ENCODE data around the gene TEX38.
"Not testable (repeated sequence)": the region's sequence is repeated elsewhere in the genome, so short reads cannot be mapped to it uniquely, and the experiment has no call there.

Gene TEX38

DNA sequence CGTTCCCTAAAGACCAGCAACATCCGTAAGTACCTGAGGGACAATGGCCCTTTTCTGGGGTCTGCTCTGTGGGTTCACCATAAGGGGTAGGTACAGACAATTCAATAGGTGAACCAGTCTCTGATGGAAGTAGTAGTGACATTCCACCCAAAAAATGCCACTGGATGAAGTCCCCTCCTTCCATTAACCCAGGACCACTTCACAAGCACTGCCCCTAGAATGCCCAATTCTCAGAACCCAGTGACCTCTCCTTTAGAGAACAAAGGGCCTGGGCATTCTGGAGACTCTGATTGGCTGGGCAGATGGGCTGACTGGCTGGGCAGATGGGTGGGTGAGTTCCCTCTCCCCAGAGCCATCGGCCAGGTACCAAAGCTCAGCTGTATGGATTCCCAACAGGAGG is at the start of gene TEX38:
Gene TEX38, plus strand, starts transcription at position 301 of the 400 bp plus-strand sequence. Its CDS starts 81 bp downstream, at position 382.
- no peak for DNase-seq (ENCODE audit: low spot score)

DNA sequence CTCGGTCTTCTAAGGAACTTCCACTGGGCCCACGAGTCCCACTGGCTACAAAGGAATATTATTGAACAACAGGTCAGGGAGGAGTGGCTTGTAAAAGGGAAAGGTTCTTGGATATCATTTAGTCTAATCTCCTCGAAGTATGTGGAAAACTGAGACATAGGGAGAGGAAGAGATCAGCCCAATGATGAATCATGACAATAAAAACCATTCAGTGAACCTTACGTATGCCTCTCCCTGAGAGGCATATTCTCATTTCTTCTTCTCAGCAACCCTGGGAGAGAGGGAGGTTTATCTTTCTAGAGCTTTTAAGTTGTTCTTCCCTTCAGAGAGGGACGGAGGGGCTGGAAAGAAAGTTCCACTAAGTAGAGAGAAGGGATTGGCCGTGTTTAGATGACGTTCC is 49.7 kb upstream of the TEX38 start:
- no peak for DNase-seq (ENCODE audit: low spot score)

DNA sequence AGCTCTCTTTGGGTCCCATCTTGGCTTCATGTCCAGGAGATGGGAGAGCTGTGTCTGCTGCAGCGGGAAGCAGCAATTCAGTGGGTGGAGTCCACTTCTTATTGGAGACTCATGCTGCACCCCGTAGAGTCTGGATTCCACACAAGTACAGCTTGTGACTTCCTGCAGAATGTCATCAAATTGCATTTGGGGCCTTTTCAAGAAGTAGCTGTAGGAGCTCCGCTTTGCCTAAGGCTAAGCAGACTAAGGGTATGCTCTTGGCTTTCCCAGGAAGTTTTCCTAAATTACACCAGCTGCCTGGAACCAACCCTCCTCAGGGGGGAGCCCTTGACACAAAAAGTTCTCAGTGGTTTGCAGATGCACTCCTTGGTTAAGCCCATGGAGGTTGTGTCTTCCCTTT is 49.3 kb upstream of the TEX38 start:
- no peak for DNase-seq (ENCODE audit: low spot score)

DNA sequence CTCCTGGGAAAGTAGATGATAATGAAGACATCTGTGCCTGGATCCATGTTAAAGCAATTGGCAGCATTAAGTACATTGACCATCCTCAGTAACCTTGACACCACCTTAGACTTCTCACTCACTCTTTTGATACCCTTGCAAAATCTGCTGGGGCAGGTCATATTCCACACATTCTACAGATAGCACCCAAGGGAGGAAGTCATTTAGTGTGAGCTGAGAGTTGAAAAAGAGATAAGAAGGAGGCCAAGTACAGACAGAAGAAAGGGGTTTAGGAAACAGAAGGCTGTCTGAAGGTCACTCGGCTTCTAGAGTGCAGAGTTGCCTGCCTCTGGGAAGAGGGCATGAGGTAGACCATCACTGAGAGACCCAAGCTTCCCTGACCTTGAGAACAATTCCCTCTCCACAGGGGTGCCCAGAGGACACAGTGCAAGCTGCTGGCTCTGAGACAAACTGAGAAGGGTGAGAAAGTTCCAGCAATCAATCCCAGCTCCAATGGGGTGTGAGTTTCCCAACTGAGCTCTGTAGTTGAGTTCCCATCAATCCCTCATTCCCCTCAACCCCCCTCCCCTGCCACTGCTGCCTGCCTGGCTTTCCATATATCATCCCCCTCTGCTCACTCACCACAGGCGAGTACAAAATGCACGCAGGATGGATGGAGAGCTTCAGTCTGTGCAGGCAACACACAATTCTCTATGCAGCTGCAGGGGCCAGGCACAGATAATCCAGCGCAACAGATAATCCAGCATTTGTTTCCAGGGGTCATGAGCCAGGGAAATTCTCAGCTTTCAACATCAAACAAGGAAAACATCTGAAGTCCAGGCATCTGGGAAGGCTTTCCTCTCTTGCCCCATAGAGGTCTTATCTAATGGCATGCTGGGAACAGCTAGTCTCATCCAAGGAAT is 47.7 kb upstream of the TEX38 start:
- no peak for DNase-seq (ENCODE audit: low spot score)

DNA sequence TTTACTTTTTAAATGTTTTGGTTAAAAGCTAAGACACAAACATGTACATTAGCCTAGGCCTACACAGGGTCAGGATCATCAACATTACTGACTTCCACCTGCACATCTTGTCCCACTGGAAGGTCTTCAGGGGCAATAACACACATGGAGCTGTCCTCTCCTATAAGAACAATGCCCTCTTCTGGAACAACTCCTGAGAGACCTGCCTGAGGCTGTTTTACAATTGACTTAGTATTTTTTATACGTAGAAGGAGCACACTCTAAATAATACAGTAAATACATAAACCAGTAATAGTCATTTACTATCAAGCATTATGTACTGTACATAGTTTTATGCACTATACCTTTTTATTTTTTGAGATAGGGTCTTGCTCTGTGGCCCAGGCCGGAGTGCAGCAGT is 40.9 kb upstream of the TEX38 start:
- no peak for DNase-seq (ENCODE audit: low spot score)

GRCh38 chr1:46635205-46635604 is 36.4 kb upstream of the TEX38 start:
- no peak for DNase-seq (ENCODE audit: low spot score)

DNA sequence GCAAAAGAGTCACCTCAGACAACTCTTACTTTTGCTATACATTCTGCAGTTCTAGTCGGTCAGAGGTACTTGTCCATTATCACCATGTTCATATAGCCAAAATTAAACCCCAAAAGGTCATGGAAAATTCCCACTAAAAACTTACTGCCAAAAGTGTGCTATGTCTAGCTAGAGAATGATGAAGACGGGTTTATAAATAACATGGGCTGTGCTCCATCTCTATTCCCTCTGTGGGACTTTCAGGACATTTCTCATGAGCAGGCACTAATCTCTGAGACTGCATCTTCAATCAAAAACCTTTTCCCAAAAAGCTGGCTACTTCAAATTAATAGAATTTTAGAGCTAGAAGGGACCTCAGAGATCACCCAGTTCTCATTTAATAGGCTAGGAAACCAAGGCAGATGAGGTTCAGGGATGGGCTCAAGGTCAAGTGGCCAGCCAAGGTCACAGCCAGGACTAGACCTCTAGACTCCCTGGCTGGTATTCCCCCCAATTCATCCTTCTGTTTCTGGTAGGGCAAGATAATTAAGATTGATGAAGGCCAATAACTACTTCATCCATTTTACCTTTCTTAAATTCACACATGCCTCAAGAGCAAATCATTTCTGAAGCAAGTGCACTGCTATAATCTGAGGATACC is 34.1 kb upstream of the TEX38 start:
- no peak for DNase-seq (ENCODE audit: low spot score)

GRCh38 chr1:46638921-46639320 is 32.7 kb upstream of the TEX38 start:
- DNase-seq (ENCODE audit: low spot score) = no peak

- no peak for DNase-seq (ENCODE audit: low spot score)
Measured at GRCh38 chr1:46639547-46639946, 32.1 kb upstream of the TEX38 start.

DNA sequence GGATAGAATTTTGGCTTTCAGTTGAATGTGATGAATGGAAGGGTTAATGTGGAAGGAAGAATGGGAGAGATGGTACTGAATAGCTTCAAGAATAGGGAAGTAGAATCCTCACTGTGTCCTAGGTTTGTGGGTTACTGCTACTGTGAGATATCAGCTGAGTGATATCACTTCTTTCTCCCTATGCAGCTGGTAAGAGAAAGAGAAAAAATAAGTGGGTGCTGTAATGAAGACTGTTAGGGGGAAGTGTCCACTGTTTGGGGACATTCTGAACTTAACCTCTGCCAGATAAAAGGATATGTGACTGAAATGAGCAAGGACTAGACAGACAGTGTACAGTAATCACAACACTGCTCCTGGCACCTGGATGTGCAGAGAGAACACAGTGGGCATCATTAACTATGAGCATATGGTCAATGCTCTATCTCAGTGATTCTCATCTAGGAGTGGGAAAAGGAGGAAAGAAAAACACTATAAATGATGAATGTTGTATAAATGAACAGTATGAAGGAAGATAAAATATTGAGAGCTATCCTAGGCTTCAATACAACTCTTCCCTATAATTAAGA is 29.5 kb upstream of the TEX38 start:
- DNase-seq (ENCODE audit: low spot score) = no peak

- DNase-seq (ENCODE audit: low spot score) = no peak
Measured at GRCh38 chr1:46643368-46643775, 28.3 kb upstream of the TEX38 start.

DNA sequence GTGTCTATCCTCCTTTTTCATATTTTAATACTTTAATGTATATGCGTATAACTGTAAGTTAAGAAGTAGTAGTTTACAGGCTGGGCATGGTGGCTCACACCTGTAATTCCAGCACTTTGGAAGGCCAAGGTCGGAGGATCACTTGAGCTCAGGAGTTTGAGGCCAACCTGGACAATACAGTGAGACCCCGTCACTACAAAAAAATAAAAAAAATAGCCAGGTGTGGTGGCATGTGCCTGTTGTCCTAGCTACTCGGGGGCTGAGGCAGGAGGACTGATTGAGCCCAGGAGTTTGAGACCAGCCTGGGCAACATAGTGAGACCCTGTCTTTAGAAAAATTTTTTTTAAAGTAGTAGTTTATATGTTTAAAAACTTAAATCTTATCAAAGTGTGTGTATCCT is 25.8 kb upstream of the TEX38 start:
- DNase-seq (ENCODE audit: low spot score) = no peak

- no peak for DNase-seq (ENCODE audit: low spot score)
Measured at GRCh38 chr1:46646331-46646730, 25.3 kb upstream of the TEX38 start.

- DNase-seq (ENCODE audit: low spot score) = no peak
Measured at GRCh38 chr1:46646844-46647243, 24.8 kb upstream of the TEX38 start.

DNA sequence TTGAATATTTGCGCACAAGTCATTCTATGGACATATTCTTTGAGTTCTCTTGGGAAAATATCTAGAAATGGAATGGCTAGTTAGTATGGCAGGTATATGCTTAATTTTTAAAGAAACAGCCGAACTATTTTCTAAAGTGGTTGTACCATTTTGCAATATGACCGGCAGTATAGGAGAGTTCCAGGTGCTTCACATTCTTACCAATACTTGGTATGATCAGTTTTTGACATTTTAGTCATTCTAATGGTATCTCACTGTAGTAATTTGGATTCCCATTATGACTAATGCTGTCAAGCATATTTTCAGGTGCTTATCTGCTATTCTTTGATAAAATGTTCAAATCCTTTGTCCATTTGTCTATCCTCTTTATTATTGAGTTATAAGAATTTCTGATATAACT is 24.0 kb upstream of the TEX38 start:
- no peak for DNase-seq (ENCODE audit: low spot score)

- DNase-seq (ENCODE audit: low spot score) = no peak
Measured at GRCh38 chr1:46649764-46650163, 21.9 kb upstream of the TEX38 start.

GRCh38 chr1:46650491-46650890 is 21.2 kb upstream of the TEX38 start:
- DNase-seq (ENCODE audit: low spot score) = no peak

DNA sequence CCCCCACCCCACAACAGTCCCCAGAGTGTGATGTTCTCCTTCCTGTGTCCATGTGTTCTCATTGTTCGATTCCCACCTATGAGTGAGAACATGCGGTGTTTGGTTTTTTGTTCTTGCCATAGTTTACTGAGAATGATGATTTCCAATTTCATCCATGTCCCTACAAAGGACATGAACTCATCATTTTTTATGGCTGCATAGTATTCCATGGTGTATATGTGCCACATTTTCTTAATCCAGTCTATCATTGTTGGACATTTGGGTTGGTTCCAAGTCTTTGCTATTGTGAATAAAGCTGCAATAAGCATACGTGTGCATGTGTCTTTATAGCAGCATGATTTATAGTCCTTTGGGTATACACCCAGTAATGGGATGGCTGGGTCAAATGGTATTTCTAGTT is 20.5 kb upstream of the TEX38 start:
- not testable (repeated sequence) for DNase-seq (ENCODE audit: low spot score)

DNA sequence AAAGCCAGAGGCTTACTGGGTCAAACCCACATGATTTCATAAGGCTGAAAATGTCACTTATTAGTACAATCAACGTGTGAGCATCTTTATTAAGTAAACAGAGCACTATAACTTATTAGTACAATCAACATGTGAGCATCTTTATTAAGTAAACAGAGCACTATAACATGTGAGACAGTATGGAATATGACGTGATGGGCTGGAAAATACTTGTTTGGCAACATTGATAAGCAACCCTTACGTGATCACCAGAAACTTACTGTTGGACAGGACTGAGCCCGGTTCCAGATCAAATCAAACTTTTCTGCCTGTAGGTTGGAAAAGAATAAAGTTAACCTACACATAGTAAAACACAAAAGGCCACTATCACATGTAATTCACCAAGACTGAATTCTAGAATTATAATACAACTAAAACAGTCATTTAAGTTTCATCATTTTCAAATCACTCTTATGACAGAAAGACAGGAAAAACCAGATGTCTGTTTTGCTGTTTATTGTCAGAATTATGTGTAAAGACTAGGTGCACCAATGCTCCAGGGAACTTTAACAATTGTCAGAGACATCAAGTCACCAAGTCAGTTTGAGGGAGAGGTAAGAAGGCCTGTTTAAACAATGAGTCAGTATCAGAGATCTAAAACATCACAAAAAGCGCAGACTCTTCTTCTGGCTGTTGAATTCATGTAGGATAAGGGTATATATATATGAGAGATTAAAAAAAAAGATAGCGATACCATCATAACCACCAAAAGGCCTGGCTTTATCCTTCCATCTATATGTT is 19.1 kb upstream of the TEX38 start:
- DNase-seq (ENCODE audit: low spot score) = no peak

GRCh38 chr1:46653405-46653958 is 18.2 kb upstream of the TEX38 start:
- DNase-seq (ENCODE audit: low spot score) = no peak

DNA sequence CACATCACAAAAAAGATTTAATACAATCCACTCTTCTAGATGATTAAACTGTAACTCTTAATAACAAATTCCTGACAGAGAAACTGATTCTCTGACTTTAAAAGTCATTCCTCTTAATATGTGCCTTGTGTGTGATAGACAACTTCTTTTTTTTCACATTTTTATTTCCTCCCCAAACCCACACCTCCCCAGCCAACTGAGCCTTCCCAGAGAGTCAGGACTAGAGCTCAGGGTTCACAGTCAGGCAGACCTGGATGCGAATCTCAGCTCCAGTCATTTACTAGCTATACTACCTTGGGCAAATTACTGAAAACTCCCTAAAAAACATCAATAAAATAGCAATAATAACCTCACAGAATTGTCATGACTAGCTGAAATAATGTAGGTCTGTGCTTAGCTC is 17.6 kb upstream of the TEX38 start:
- no peak for DNase-seq (ENCODE audit: low spot score)

DNA sequence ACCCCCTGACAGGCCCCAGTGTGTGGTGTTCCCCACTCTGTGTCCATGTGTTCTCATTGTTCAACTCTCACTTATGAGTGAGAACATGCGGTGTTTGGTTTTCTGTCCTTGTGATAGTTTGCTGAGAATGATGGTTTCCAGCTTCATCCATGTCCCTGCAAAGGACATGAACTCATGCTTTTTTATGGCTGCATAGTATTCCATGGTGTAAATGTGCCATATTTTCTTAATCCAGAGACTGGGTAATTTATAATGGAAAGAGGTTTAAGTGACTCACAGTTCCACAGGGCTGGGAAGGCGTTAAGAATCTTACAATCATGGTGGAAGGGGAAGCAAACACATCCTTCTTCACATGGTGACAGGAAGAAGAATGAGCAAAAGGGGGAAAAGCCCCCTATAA is 17.0 kb upstream of the TEX38 start:
- not testable (repeated sequence) for DNase-seq (ENCODE audit: low spot score)

Data from germinal center (tissue), 1 donor.